AG04450 (cell line): Measurements from ENCODE around the gene ADH4. TPM values are rescaled to one million over a fixed set of nuclear protein-coding genes. Genes with fewer than 3 reads are reported as not detected.

ENCODE experiments used
- polyA plus RNA-seq: library from polyadenylated mRNA; depleted of rRNA; stranded (reverse); fragments of >200 nt; gene quantifications from 2 replicates; pipeline ENCODE4 v1.2.3, GENCODE V29; 2011; rRNA removed

The ADH4 gene
- polyA plus RNA-seq, 1 experiment: not detected

Other genes starting within 250 kb of the ADH4 start
- 72.4 and 94.7 TPM in 2 replicates for gene EIF4E, start 215.2 kb downstream of the ADH4 start, polyA plus RNA-seq
- gene METAP1, start 148.6 kb downstream of the ADH4 start, polyA plus RNA-seq: 58.4 and 74.0 TPM in 2 replicates
- 349 and 437 TPM in 2 replicates for gene ADH5, start 55.5 kb downstream of the ADH4 start, polyA plus RNA-seq
- gene ADH6, start 74.9 kb upstream of the ADH4 start, polyA plus RNA-seq: 0.02 TPM in 1 of 2 replicates, not detected in the other
- gene ADH1A, start 146.7 kb upstream of the ADH4 start, polyA plus RNA-seq: not detected in 2 replicates
- gene ADH1B, start 177.1 kb upstream of the ADH4 start, polyA plus RNA-seq: 26.1 and 29.1 TPM in 2 replicates
- gene ADH1C, start 208.4 kb upstream of the ADH4 start, polyA plus RNA-seq: 0.77 and 0.88 TPM in 2 replicates